H1 (cell line): ENCODE results near the gene SMYD3. TPM values are rescaled to one million over a fixed set of nuclear protein-coding genes. Genes with fewer than 3 reads are reported as not detected.

Source experiments
- SUZ12 ChIP-seq: fragments of 200-600 bp; sonication (generic); IDR thresholded peaks from 2 replicates; pipeline ENCODE4 v1.6.1; 2012; ENCODE audit warnings: mild to moderate bottlenecking, inconsistent platforms, low read length, moderate library complexity, mixed read lengths
- YY1 ChIP-seq: IDR thresholded peaks from 2 replicates; pipeline ENCODE4 v1.6.1; 2011; ENCODE audit warnings: low read depth, mild to moderate bottlenecking, low read length
- polyA plus RNA-seq, 7 experiments: library from polyadenylated mRNA; depleted of rRNA in 3 of 7; stranded (reverse) in 5 of 7; unstranded in 2 of 7; fragments of >200 nt in 5 of 7; fragments of 200-250 nt in 2 of 7; gene quantifications; 1 replicate in 5 of 7; 2 replicates in 1 of 7; 4 replicates in 1 of 7; pipeline versions ENCODE4 v1.2.1 to v1.2.3, GENCODE V29; 2011 to 2013; ENCODE audit warnings: missing spikeins in 2 of 7, mixed read lengths in 2 of 7
- total RNA-seq: library from RNA; stranded (reverse); fragmentation: NEBNext Ultra II Directional; extraction: Animal tissue kit (Norgen Biotek cat#: 25700); gene quantifications from 2 replicates; pipeline ENCODE4 v1.2.1, GENCODE V29; 2021
- TF ChIP-seq, protein P1 (sequence below): IDR thresholded peaks from 2 replicates; pipeline ENCODE4 v1.6.1; 2011; ENCODE audit warnings: low read depth, mild to moderate bottlenecking, low read length; ENCODE audit not compliant: insufficient read depth

Gene SMYD3
- total and polyA plus RNA-seq, 2 of the 8 experiments (the other 6 are each of a cell fraction or from before 2014, with no cell fraction given): 17.3 to 25.4 TPM

DNA sequence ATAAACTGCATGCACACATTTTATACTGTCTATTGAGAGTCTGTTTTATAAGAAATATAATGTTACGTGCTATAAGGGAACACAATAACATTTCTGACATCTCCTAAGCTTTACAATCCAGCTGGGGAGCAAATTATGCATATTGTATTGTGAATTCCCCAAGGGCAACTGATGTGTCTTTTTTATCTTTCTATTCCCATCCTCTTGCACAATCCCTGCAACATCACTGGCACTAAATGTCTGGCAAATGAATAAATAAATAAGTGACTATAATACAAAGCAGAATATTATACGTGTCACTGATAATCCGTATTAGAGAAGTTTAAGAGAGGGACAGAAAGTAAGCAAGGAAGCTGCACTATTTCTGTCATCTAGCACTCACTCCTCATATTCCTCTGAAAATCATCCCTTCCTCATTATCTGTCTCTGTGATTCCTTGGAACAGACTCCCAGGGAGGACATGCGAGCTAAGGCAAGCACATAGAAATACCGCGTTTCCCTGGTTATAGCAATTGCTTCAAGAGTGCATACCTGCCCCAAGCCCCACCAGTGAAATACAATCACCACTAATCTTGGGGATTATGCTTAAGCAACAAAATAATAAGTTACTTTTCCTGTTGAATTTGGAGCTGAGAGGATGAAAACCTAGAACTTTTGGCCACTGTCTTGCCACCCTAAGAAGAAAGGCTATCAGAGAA is 205.4 kb downstream of the SMYD3 start (continued):
- TF ChIP-seq SUZ12 (no peak), YY1 (no peak)
- TF ChIP-seq, protein P1, sequence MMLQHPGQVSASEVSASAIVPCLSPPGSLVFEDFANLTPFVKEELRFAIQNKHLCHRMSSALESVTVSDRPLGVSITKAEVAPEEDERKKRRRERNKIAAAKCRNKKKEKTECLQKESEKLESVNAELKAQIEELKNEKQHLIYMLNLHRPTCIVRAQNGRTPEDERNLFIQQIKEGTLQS: no peak
